ENCODE data around the gene FADS1. TPM values are rescaled to one million over a fixed set of nuclear protein-coding genes. Genes with fewer than 3 reads are reported as not detected.

Gene FADS1
- total RNA-seq (1 to 10 TPM; 1.2 to 4.6 TPM), total RNA-seq (0.15 to 6.4 reads per million in 2 donors)

DNA sequence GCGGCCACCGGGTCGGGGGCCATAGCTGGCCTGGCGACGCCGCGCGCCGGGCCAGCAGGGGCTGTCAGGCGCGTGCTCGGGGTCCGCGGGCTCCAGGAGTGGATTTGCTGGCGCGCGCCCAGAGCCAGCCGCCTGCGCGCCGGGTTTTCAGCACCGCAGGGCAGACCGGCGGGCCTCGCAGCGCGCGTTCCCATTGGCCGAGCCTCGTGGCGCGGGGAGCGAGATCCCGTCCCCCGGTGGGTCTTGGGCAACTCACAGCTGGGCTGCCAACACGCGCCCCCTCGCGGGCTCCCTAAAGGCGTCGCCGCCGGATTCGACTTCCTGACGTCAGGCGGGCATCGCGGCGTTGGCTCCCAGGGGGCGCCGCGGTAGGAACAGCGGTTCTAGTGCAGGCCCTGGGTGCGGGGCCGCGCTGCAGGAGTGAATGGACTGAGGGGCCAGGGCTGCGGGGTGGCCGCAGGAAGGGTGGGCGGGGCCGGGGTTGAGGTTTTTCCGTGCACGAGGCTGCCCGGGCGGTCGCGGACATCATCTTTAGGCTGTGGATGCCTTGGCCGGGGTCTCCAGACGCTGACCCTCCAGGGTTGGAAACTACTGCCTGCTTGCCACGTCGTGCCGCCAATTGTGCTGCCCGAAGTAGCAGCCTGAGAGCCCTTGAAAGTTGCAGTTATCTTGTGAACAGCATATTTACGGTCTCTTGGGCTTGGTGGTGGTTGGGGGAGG lies at the start of gene FADS1:
FADS1 (minus strand) TSS at position 268 of the 720 bp plus-strand sequence; CDS start at position 194, 74 bp downstream.
- H3K4me3 Mint-ChIP-seq = peak within 1 kb of the TSS; percentile 95
- H3K4me1 Mint-ChIP-seq = peaks cover 17% of the 10 kb centered on the region
- H3K36me3 Mint-ChIP-seq (ENCODE audit: low read depth) = no peaks in the 10 kb centered on the region
- H3K27me3 Mint-ChIP-seq = peaks cover 4% of the 10 kb centered on the region
- ATAC-seq = peak; percentile 70
- H3K27ac Mint-ChIP-seq = peak within 1 kb of the TSS; percentile 85
- no peaks in the 10 kb centered on the region for H3K9me3 ChIP-seq (ENCODE audit: control insufficient read depth, low read length, poor library complexity, severe bottlenecking)
- peak; percentile 51 to 58 (median 56) for DNase-seq

DNA sequence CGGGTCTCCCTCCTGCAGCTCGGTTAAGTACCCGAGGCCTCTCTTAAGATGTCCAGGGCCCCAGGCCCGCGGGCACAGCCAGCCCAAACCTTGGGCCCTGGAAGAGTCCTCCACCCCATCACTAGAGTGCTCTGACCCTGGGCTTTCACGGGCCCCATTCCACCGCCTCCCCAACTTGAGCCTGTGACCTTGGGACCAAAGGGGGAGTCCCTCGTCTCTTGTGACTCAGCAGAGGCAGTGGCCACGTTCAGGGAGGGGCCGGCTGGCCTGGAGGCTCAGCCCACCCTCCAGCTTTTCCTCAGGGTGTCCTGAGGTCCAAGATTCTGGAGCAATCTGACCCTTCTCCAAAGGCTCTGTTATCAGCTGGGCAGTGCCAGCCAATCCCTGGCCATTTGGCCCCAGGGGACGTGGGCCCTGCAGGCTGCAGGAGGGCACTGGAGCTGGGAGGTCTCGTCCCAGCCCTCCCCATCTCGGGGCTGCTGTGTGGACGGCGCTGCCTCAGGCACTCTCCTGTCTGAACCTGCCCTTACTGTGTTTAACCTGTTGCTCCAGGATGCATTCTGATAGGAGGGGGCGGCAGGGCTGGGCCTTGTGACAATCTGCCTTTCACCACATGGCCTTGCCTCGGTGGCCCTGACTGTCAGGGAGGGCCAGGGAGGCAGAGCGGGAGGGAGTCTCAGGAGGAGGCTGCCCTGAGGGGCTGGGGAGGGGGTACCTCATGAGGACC lies 49.6 kb upstream of the FADS1 start:
- Mint-ChIP-seq H3K27me3 (no peaks in the 10 kb centered on the region), H3K4me3 (no peak overlapping the region), H3K4me1 (peaks cover 5% of the 10 kb centered on the region)

DNA sequence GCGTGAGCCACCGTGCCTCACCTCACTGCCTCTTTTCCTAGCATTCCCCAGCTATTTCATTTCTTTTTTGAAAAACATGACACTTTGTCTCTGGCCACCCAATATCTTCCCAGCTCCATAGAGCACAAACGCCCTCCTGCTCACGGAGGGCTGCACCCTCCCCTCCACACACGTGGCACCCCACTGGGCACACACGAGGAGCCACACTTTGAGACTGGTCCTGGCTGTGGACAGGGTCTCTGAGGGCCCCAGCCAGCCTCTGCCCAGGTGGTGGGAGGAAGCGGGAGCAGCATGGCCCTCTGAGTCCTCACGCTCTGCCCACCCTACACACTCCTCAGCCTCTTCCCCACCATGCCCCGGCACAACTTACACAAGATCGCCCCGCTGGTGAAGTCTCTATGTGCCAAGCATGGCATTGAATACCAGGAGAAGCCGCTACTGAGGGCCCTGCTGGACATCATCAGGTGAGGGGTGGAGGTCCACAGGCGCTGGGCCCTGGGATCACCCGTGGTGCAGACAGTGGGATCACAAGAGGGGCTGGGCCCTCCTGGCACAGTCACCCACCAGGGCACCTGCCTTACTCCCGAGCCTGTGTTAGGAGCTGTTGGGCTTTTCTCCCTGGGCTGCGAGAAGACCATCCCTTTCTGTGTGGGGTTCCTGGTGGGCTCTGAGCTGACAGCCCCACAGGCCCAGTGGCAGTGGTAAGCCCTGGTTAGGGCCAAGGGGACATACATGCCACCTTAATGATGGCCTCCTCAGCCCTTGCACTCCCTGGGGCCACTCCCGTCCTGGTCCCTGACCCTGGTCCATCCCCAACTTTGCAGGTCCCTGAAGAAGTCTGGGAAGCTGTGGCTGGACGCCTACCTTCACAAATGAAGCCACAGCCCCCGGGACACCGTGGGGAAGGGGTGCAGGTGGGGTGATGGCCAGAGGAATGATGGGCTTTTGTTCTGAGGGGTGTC lies 48.3 kb upstream of the FADS1 start:
- no peak for DNase-seq
- ATAC-seq = no peak
- no peaks in the 10 kb centered on the region for H3K27me3 Mint-ChIP-seq
- no peaks in the 10 kb centered on the region for H3K36me3 Mint-ChIP-seq (ENCODE audit: low read depth)
- H3K4me1 Mint-ChIP-seq = peaks cover 2% of the 10 kb centered on the region
- no peaks in the 10 kb centered on the region for H3K9me3 ChIP-seq (ENCODE audit: control insufficient read depth, low read length, poor library complexity, severe bottlenecking)
- H3K4me3 Mint-ChIP-seq = no peak overlapping the region
- no peak overlapping the region for H3K27ac Mint-ChIP-seq

More for the DNA sequence above, 49.6 kb upstream of the FADS1 start:
- DNase-seq (no peak), ATAC-seq (no peak)
- no peaks in the 10 kb centered on the region for H3K36me3 Mint-ChIP-seq (ENCODE audit: low read depth)
- H3K9me3 ChIP-seq (ENCODE audit: control insufficient read depth, low read length, poor library complexity, severe bottlenecking) = no peaks in the 10 kb centered on the region
- H3K27ac Mint-ChIP-seq = no peak overlapping the region

DNA sequence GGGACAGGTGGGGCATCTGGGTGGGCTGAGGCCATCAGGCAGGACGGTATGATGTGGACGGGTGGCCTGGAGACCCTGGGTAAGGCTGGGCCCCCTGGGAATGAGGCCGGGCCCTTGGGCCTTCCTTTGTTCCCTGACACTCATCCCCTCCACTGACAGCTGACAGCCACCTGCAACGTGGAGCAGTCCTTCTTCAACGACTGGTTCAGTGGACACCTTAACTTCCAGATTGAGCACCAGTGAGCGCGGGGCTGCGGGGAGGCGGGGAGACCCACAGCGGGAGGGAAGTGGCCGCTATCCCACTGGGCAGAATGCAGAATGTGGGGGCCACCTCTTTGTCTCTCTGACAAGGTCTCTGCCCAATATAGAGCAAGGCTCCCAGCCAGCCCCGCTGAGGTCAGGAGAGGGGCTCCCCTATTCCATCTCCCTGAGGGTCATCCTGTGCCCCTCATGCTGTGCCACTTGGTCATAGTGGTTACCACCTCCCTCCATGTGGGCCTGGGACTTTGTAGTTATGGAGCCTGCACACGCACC lies 46.8 kb upstream of the FADS1 start:
- H3K9me3 ChIP-seq (ENCODE audit: control insufficient read depth, low read length, poor library complexity, severe bottlenecking) = no peaks in the 10 kb centered on the region
- H3K36me3 Mint-ChIP-seq (ENCODE audit: low read depth) = no peaks in the 10 kb centered on the region
- DNase-seq (no peak), ATAC-seq (no peak)
- no peak overlapping the region for H3K27ac Mint-ChIP-seq
- H3K4me1 Mint-ChIP-seq = peaks cover 2% of the 10 kb centered on the region
- no peak overlapping the region for H3K4me3 Mint-ChIP-seq
- H3K27me3 Mint-ChIP-seq = no peaks in the 10 kb centered on the region

DNA sequence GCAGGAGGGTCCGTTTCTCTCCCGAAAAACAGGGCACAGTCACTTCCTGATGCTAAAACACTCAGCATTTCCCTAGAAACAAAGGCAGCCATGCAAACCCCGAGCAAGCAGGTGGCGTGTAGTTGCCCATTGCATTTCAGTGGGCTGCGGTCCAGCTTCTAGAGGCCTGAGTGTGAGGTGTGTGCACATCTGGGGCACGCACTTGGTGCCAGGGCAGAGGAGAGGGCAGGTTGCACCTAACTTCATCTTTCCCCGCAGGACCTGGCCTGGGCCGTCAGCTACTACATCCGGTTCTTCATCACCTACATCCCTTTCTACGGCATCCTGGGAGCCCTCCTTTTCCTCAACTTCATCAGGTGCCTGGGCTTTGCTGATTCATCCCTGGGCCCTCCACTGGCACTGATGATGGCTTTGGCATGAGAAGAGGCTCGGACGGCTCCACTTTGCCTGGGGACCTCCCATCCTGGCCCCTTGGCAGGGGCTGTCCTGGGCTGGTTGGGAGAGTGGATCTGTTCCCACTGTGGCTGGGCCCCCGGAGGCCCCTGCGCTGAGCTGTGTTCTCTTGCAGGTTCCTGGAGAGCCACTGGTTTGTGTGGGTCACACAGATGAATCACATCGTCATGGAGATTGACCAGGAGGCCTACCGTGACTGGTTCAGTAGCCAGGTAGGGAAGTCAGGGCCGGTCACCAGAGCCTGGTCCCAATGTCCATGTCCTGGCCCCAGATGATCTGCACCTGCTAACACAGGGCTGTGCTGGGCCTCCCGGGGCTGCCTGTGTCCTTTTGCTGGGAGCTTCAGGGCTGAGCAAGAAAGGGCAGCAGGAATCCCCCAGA lies 46.1 kb upstream of the FADS1 start:
- Mint-ChIP-seq H3K27me3 (no peaks in the 10 kb centered on the region), H3K36me3 (ENCODE audit: low read depth) (no peaks in the 10 kb centered on the region), H3K4me1 (peaks cover 2% of the 10 kb centered on the region), H3K4me3 (no peak overlapping the region), H3K27ac (no peak overlapping the region)
- H3K9me3 ChIP-seq (ENCODE audit: control insufficient read depth, low read length, poor library complexity, severe bottlenecking) = no peaks in the 10 kb centered on the region
- DNase-seq (no peak), ATAC-seq (no peak)

DNA sequence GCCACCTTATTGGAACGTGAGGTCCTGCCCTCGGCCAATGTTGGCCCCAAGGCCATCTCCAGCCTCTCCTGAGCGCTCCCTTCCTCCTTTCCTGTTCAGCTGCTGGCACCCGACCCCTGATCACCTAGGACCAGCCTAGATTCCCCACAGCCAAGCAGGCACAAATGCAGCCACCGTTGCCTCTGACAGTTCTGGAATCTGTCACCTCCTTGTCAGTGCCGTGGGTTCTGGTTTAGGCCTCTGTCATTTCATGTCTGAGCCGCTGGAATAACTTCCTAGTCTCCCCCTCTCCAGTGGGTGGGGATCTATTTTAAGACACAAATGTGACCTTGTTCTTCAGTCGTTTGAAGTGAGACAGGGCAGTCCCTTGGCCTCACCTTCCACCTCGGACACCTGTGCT lies 44.8 kb upstream of the FADS1 start:
- DNase-seq (no peak), ATAC-seq (no peak)
- peaks cover 2% of the 10 kb centered on the region for H3K4me1 Mint-ChIP-seq
- no peaks in the 10 kb centered on the region for H3K27me3 Mint-ChIP-seq
- H3K36me3 Mint-ChIP-seq (ENCODE audit: low read depth) = no peaks in the 10 kb centered on the region
- H3K4me3 Mint-ChIP-seq = no peak overlapping the region
- no peak overlapping the region for H3K27ac Mint-ChIP-seq
- H3K9me3 ChIP-seq (ENCODE audit: control insufficient read depth, low read length, poor library complexity, severe bottlenecking) = no peaks in the 10 kb centered on the region

DNA sequence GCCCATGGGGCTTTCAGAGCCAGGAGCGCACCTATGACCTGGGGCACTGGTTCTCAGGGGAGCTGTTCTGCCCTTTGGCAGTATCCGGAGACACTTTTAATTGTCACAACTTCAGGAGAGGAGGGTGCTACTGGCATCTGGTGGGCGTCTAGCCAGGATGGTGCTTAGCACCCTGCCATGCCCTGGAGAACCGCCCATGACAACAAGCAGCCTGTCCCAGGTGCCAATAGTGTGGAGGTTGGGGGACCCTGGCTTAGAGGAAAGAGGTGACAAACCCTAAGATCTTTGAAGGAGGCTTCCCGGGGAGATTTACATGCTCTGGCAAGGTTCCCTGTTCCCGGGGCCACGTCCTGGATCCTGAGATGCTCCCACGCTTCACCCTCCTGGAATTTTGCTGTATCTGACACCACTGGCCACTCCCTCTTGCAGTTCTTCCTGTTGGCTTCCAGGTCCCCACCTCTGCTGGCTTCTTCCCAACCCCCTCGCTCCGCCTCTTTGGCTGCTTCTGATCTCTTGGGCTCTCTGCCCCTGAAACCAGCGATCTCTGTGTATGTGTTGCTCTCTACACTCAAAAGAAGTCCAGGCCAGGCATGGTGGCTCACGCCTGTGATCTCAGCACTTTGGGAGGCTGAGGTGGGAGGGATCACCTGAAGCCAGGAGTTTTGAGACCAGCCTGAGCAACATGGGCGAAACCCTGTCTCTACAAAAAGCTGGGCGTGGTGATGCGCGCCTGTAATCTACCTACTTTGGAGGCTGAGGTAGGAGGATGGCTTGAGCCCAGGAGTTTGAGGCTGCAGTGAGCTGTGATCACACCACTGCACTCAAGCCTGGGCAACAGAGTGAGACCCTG lies 43.5 kb upstream of the FADS1 start:
- DNase-seq (no peak), ATAC-seq (no peak)
- peaks cover 2% of the 10 kb centered on the region for H3K4me1 Mint-ChIP-seq
- H3K27ac Mint-ChIP-seq = no peak overlapping the region
- H3K27me3 Mint-ChIP-seq = no peaks in the 10 kb centered on the region
- H3K36me3 Mint-ChIP-seq (ENCODE audit: low read depth) = no peaks in the 10 kb centered on the region
- H3K9me3 ChIP-seq (ENCODE audit: control insufficient read depth, low read length, poor library complexity, severe bottlenecking) = no peaks in the 10 kb centered on the region
- peak overlapping the region; percentile 59 for H3K4me3 Mint-ChIP-seq

DNA sequence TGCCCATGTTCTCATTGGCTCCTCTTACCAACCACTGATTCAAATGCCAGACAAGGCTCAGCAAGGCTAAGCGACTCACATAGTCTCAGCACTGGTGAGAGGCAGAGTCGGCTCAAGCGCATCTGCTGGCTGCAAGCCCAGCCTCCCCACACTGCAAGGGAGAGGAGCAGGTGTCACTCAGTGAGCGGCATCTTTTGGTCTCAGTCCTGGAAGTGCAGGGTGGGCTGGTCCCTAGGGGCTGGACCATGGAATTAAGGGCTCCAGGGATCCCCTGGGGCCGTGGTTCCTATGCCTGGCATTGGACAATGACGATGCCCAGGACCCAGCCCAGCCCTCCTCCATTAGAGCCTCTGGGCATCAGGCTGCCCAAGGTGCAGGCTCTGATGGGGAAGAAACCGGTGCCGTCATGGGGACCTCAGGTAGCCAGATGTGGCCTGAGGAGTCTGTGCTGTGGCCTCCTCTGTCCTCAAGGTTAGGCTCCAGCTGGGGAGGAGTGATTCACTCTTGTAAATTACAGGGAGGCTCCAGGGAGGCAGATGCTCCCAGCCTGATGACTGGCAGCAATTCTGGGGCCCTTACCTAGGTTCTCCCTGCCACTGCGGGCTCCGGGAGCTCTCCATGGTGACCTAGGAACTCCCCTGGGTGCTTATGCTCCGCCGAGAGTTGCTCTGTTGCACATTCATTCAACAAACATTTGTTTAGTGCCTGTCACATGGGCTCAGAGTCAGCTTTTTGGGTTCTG lies 39.3 kb upstream of the FADS1 start:
- Mint-ChIP-seq H3K36me3 (ENCODE audit: low read depth) (no peaks in the 10 kb centered on the region), H3K27ac (no peak overlapping the region), H3K27me3 (no peaks in the 10 kb centered on the region), H3K4me1 (no peaks in the 10 kb centered on the region), H3K4me3 (no peak overlapping the region)
- no peaks in the 10 kb centered on the region for H3K9me3 ChIP-seq (ENCODE audit: control insufficient read depth, low read length, poor library complexity, severe bottlenecking)
- DNase-seq = no peak
- no peak for ATAC-seq

DNA sequence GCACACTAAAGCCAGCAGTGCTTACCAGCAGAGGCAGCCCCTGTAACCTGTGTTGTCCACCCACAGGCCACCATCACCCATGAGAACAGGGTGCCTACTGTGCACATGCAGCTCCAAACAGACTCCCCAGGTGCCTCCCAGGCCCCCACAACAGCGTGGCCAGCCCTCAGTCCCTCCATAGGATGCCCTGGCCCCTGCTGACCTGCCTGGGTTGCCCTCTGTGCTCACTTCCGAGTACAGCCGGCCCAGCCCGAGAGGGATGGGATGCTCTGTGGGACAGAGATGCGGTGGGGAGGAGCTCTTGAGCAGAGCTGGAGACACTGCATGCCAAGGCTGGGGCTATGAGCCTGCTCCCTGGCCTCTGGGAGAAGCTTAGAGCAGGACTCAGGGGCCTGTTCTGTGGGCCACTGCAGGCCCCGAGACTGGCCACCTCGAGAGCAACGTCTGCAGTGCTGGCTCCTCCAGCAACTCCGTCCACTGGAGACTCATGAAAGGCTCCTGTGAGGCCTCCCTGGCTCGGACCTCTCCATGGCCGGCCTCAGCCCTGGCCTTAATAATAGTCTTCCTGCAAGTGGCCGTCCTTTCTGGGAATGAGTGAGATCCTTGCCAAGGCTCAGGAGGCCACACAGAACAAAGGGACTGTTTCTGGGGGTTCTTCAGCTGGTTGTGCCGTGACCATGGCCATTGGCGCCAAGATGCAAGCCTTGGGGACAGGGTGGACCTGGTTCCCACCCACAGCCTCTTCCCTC lies 38.3 kb upstream of the FADS1 start:
- DNase-seq (no peak), ATAC-seq (no peak)
- no peaks in the 10 kb centered on the region for H3K9me3 ChIP-seq (ENCODE audit: control insufficient read depth, low read length, poor library complexity, severe bottlenecking)
- no peaks in the 10 kb centered on the region for H3K36me3 Mint-ChIP-seq (ENCODE audit: low read depth)
- H3K27ac Mint-ChIP-seq = no peak overlapping the region
- H3K4me3 Mint-ChIP-seq = no peak overlapping the region
- no peaks in the 10 kb centered on the region for H3K4me1 Mint-ChIP-seq
- H3K27me3 Mint-ChIP-seq = no peaks in the 10 kb centered on the region

DNA sequence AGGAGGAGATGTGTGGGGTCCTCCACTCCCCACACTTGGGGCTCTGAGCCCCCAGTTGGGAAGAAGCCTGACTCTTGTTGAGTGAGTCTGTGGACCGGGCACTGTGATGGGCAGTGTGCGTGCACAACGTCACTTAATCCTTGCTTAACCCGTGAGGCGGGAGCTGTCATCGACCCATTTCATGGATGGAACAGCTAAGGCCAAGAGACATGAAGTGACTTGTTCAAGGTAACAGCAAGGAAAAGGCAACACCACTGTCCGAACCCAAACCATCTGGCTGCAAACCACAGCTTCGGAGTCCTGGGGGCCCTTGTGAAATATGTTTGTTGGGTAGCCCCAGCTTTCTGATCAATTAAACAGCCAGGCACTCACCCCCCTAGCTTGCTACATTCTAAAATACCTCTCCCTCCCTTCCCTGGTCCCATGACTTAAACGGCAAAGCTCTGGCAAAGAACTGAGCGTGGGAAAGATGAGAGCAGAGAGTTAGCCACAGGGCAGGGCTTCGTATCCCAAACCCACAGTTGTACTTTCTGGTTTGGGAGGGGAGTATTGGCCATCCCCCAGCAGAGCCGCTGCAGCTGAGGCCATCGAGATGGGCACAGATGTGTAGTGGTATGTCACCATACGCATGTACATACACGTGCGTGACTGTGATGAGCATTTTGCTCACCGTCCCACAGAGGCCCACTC lies 37.5 kb upstream of the FADS1 start:
- Mint-ChIP-seq H3K27me3 (no peaks in the 10 kb centered on the region), H3K36me3 (ENCODE audit: low read depth) (no peaks in the 10 kb centered on the region), H3K4me1 (no peaks in the 10 kb centered on the region), H3K27ac (no peak overlapping the region), H3K4me3 (no peak overlapping the region)
- ATAC-seq (no peak), DNase-seq (no peak)
- H3K9me3 ChIP-seq (ENCODE audit: control insufficient read depth, low read length, poor library complexity, severe bottlenecking) = no peaks in the 10 kb centered on the region
